OCI-LY1 (cell line): Measurements from ENCODE around the gene NAA80.

Source experiments
- H2AFZ ChIP-seq: fragments of 200-600 bp; sonication (generic), shearing (Covaris generic); 2 replicates; pipeline ENCODE4 v1.6.0; 2014; ENCODE audit warnings: antibody characterized with exemption, mild to moderate bottlenecking, low read length
- H3F3A ChIP-seq: fragments of 200-600 bp; sonication (generic), shearing (Covaris generic); 2 replicates; pipeline ENCODE4 v1.6.0; 2014; ENCODE audit warnings: mild to moderate bottlenecking, antibody characterized with exemption, low read length, moderate library complexity; ENCODE audit not compliant: insufficient read depth
- H3K27ac ChIP-seq: fragments of 200-600 bp; sonication (generic); 2 replicates; pipeline ENCODE4 v1.5.1; 2014; ENCODE audit warnings: low read length, mixed run types, mild to moderate bottlenecking, low read depth; ENCODE audit not compliant: poor library complexity, severe bottlenecking
- H3K27me3 ChIP-seq: fragments of 200-600 bp; sonication (generic); 2 replicates; pipeline ENCODE4 v1.6.0; 2014; ENCODE audit warnings: antibody characterized with exemption, mild to moderate bottlenecking, low read length, moderate library complexity; ENCODE audit not compliant: insufficient read depth
- H3K36me3 ChIP-seq: fragments of 200-600 bp; sonication (generic); 2 replicates; pipeline ENCODE4 v1.6.1; 2014; ENCODE audit warnings: mild to moderate bottlenecking, antibody characterized with exemption, low read length, moderate library complexity, mixed read lengths; ENCODE audit not compliant: insufficient read depth
- H3K4me1 ChIP-seq: fragments of 200-600 bp; sonication (generic); 2 replicates; pipeline ENCODE4 v1.5.1; 2014; ENCODE audit warnings: mild to moderate bottlenecking, low read length, moderate library complexity; ENCODE audit not compliant: insufficient read depth, severe bottlenecking
- H3K4me2 ChIP-seq: fragments of 200-600 bp; sonication (generic), shearing (Covaris generic); 2 replicates; pipeline ENCODE4 v1.6.1; 2014; ENCODE audit warnings: low read length
- H3K4me3 ChIP-seq: fragments of 200-600 bp; sonication (generic); 2 replicates; pipeline ENCODE4 v1.5.1; 2014; ENCODE audit warnings: low read length, low read depth, mild to moderate bottlenecking, mixed read lengths; ENCODE audit not compliant: poor library complexity, severe bottlenecking
- H3K79me2 ChIP-seq: fragments of 200-600 bp; shearing (Covaris generic); 2 replicates; pipeline ENCODE4 v1.6.1; 2016; ENCODE audit warnings: mixed run types, low read length, mixed read lengths; ENCODE audit not compliant: insufficient read depth
- H3K9ac ChIP-seq: fragments of 200-600 bp; sonication (generic), shearing (Covaris generic); 2 replicates; pipeline ENCODE4 v1.6.1; 2014; ENCODE audit warnings: mild to moderate bottlenecking, low read length, mixed read lengths
- H3K9me2 ChIP-seq: fragments of 200-600 bp; sonication (generic), shearing (Covaris generic); 2 replicates; pipeline ENCODE4 v1.6.1; 2014; ENCODE audit warnings: low read depth, mild to moderate bottlenecking, low read length, mixed read lengths
- H3K9me3 ChIP-seq: fragments of 200-600 bp; shearing (Covaris generic); 2 replicates; pipeline ENCODE4 v1.6.1; 2014; ENCODE audit warnings: low read length, mixed read lengths
- H4K20me1 ChIP-seq: fragments of 200-600 bp; sonication (generic), shearing (Covaris generic); 2 replicates; pipeline ENCODE4 v1.6.0; 2016; ENCODE audit warnings: mild to moderate bottlenecking, low read length; ENCODE audit not compliant: insufficient read depth
- CTCF ChIP-seq: fragments of 200-600 bp; sonication (generic), shearing (Covaris generic); IDR thresholded peaks from 2 replicates; pipeline ENCODE4 v1.5.1; 2017; ENCODE audit warnings: mild to moderate bottlenecking, antibody characterized with exemption, low read length, moderate library complexity, mixed read lengths
- EZH2 ChIP-seq: fragments of 200-600 bp; sonication (generic), shearing (Covaris generic); IDR thresholded peaks from 2 replicates; pipeline ENCODE4 v1.8.0; 2017; ENCODE audit warnings: borderline replicate concordance, mixed run types, mild to moderate bottlenecking, antibody characterized with exemption, low read length, moderate library complexity, mixed read lengths

Gene NAA80

DNA sequence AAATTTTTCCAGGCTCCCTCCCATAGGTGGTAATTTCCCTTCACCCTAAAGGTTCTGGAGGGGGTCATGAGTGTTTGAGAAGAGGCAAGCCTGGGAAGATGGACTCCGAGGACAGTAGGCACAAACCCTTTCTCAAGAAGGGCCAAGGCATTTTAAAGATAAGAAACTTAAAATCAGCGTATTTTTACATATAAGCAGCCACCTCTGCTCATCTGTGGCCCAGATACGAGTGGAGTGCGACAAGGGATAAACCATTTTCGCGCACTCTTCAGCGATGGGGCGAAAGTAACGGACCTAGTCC lies 40.9 kb upstream of the NAA80 start:
- TF ChIP-seq EZH2 (no peak), CTCF (no peak)
- H3F3A ChIP-seq, result 0 out of 2 replicates have a peak, but pooled peaks cover 5% of the 10 kb centered on the region
- peak overlapping the region; percentile 76 for H3K4me2 ChIP-seq
- peak overlapping the region; percentile 58 for H3K4me3 ChIP-seq
- no peaks in the 10 kb centered on the region for H4K20me1 ChIP-seq
- H3K36me3 ChIP-seq, result peaks cover 4% of the 10 kb centered on the region; the same call in 1 of the 2 replicates
- no peaks in the 10 kb centered on the region for H3K9me3 ChIP-seq
- H3K27ac ChIP-seq, result no peak overlapping the region
- H3K9me2 ChIP-seq, result no peaks in the 10 kb centered on the region
- H3K9ac ChIP-seq, result peak overlapping the region; percentile 53; the same call in 1 of the 2 replicates
- no peaks in the 10 kb centered on the region for H3K27me3 ChIP-seq
- H3K79me2 ChIP-seq, result peaks cover 18% of the 10 kb centered on the region
- H3K4me1 ChIP-seq, result peaks cover 52% of the 10 kb centered on the region
- no peak overlapping the region for H2AFZ ChIP-seq

GRCh38 chr3:50339485-50340146 lies 40.4 kb upstream of the NAA80 start:
- TF ChIP-seq EZH2 (no peak), CTCF (no peak)
- Histone ChIP-seq H3K79me2 (peaks cover 22% of the 10 kb centered on the region), H3K9me3 (no peaks in the 10 kb centered on the region), H3K4me2 (peak overlapping the region; percentile 76), H3K27me3 (no peaks in the 10 kb centered on the region), H2AFZ (no peak overlapping the region), H3K4me1 (peaks cover 57% of the 10 kb centered on the region), H4K20me1 (no peaks in the 10 kb centered on the region), H3K4me3 (peak overlapping the region; percentile 58), H3K27ac (no peak overlapping the region), H3K9me2 (no peaks in the 10 kb centered on the region), H3F3A (0 out of 2 replicates have a peak, but pooled peaks cover 5% of the 10 kb centered on the region), H3K9ac (peak overlapping the region; percentile 53; the same call in 1 of the 2 replicates), H3K36me3 (peaks cover 6% of the 10 kb centered on the region; the same call in 1 of the 2 replicates)

DNA sequence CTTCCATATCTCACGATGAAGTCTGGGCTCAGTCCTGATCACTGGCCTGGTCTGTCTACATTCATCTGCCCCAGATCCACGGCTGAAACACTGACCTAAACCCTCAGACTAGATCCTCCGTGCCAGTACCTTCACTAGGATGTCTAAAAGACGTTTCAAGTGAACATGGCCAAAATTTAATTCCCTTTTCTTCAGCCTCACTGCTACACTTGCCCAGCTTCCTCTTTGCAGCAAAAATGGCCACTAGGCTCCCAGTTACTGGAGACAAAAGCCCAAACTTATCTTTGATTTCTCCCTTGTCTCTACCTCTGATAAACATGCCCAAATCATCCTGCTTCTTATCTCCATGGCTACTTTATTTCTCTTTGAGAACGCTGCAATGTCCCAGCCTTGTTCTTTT lies 39.8 kb upstream of the NAA80 start:
- H3K9ac ChIP-seq, result peak overlapping the region; percentile 96; the same call in 1 of the 2 replicates
- H2AFZ ChIP-seq, result no peak overlapping the region
- H3K79me2 ChIP-seq, result peaks cover 28% of the 10 kb centered on the region

More for the DNA sequence above, 39.8 kb upstream of the NAA80 start:
- Histone ChIP-seq H4K20me1 (no peaks in the 10 kb centered on the region), H3K4me1 (peaks cover 64% of the 10 kb centered on the region), H3K9me3 (no peaks in the 10 kb centered on the region), H3K27ac (peak overlapping the region; percentile 89), H3K9me2 (no peaks in the 10 kb centered on the region), H3F3A (0 out of 2 replicates have a peak, but pooled peaks cover 5% of the 10 kb centered on the region), H3K36me3 (peaks cover 12% of the 10 kb centered on the region; the same call in 1 of the 2 replicates), H3K4me3 (peak overlapping the region; percentile 88), H3K4me2 (peak overlapping the region; percentile 97), H3K27me3 (no peaks in the 10 kb centered on the region)
- TF ChIP-seq CTCF (no peak), EZH2 (no peak)
